KOPT-K1 (cell line): ENCODE data around the gene DEPDC5.

Source experiments
- H3K27ac ChIP-seq: fragments of 200-600 bp; sonication (generic); 2 replicates; pipeline ENCODE4 v1.5.1; 2016; ENCODE audit warnings: antibody characterized with exemption, mild to moderate bottlenecking, low read depth, low read length; ENCODE audit not compliant: poor library complexity, severe bottlenecking
- H3K36me3 ChIP-seq: fragments of 200-600 bp; sonication (generic); 2 replicates; pipeline ENCODE4 v1.5.1; 2017; ENCODE audit warnings: antibody characterized with exemption, mild to moderate bottlenecking, low read length, moderate library complexity; ENCODE audit not compliant: insufficient read depth
- H3K9me3 ChIP-seq: fragments of 200-600 bp; sonication (generic); 2 replicates; pipeline ENCODE4 v1.5.1; 2017; ENCODE audit warnings: antibody characterized with exemption, low read length, mild to moderate bottlenecking; ENCODE audit not compliant: insufficient read depth, poor library complexity, severe bottlenecking

Gene DEPDC5

GRCh38 chr22:31872209-31872608, 118.4 kb downstream of the DEPDC5 start:
- H3K36me3 ChIP-seq: peaks cover 78% of the 10 kb centered on the region
- H3K27ac ChIP-seq: no peak overlapping the region
- H3K9me3 ChIP-seq: no peaks in the 10 kb centered on the region

DNA sequence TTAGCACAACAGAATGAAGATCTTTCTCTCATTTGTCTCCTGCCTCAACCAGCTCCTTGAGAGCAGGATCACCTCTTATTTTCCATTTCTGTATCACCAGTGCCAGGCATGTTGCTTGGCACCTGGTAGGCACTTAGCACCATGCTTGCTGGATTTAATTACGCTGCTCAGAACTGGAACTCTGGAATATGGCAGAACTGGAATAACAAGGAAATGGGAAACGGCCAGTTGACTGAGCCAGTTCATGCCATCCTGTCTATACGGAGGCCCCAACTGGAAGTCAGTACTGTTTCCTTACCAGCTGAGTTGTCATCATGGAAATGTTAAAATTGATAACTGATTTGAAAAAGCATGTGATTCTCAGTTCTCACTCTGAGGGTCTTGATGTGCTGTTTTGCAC, 121.0 kb downstream of the DEPDC5 start:
- H3K36me3 ChIP-seq: peaks cover 68% of the 10 kb centered on the region
- H3K27ac ChIP-seq: no peak overlapping the region
- H3K9me3 ChIP-seq: no peaks in the 10 kb centered on the region

GRCh38 chr22:31876156-31876920, 122.5 kb downstream of the DEPDC5 start:
- Histone ChIP-seq H3K9me3 (no peaks in the 10 kb centered on the region), H3K27ac (no peak overlapping the region), H3K36me3 (peaks cover 60% of the 10 kb centered on the region)

- no peak overlapping the region for H3K27ac ChIP-seq
- H3K9me3 ChIP-seq: no peaks in the 10 kb centered on the region
- peaks cover 29% of the 10 kb centered on the region for H3K36me3 ChIP-seq
These were observed 125.8 kb downstream of the DEPDC5 start for GRCh38 chr22:31879585-31879984.

GRCh38 chr22:31881200-31881599, 127.4 kb downstream of the DEPDC5 start:
- peaks cover 20% of the 10 kb centered on the region for H3K36me3 ChIP-seq
- no peaks in the 10 kb centered on the region for H3K9me3 ChIP-seq
- no peak overlapping the region for H3K27ac ChIP-seq

DNA sequence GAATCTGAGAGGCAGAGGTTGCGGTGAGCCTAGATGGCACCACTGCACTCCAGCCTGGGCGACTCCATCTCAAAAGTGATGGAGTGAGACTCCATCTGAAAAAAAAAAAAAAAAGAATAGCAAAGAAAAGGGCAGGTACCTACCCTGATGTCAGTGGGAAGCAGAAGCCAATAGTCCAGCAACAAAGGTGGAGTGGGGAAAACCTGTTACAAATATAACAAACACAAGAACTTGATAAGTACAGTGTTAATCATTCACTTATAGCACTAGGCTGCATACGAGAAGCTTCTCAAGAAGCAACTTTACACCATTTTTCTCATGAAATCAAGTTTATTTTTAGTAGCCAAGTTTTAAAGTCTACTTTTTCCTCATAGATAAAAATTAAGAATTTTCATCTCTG, 128.0 kb downstream of the DEPDC5 start:
- H3K36me3 ChIP-seq: peaks cover 14% of the 10 kb centered on the region
- H3K27ac ChIP-seq: no peak overlapping the region
- H3K9me3 ChIP-seq: no peaks in the 10 kb centered on the region

- Histone ChIP-seq H3K27ac (no peak overlapping the region), H3K36me3 (peaks cover 12% of the 10 kb centered on the region), H3K9me3 (no peaks in the 10 kb centered on the region)
These were observed 129.2 kb downstream of the DEPDC5 start for GRCh38 chr22:31882971-31883370.

DNA sequence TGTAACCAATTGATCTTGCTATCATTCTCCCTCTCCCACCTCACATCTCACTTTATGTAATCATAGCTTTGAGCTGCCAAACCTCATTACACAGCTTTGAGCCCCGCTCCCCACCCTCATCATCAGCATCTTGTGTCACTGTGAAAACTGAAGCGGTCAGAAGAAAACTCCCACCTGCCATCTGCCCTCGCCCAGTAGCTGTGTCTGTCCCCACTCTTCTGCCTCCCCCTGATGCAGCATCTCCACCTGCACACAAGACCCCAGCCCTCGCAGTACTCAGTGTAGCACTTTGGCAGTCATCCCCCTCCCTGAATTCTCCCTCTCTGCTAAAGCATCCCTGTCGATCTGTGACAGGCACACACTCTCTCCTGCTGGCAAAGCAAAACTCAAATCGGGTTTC, 130.2 kb downstream of the DEPDC5 start:
- H3K9me3 ChIP-seq: no peaks in the 10 kb centered on the region
- no peak overlapping the region for H3K27ac ChIP-seq
- H3K36me3 ChIP-seq: peaks cover 16% of the 10 kb centered on the region

DNA sequence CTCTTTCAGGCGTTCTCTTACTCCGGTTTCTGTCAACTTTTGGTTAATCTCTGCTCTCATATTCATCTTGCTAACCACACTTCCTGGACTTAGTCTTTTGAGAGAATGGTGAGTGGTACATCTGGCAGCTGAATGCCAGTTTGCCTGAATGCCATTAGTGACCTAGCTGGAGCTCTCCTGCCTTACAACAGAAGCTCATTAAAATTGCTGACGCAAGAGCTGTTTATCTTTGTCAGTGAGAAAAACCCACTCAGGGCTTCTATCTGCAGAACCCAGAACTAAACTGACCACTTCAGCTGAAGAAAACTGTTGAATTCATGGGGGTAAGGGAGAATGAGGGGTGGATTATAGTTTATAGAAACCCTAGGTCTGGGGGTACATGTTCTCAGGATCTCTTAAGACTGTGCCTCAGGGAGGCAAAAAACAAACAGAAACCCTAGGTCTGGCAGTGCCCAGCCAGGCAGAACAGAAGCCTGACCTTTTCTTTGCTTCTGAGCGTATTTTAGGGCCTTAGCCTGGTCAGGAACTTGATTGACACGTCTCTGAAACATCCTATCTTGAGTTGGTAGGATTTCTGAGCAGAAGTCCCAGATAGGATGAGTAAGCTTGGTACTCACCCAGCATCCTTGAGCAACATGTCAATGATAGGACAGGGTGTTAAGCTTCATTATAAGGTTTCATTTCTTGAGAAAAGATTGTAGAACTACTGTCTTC, 137.7 kb downstream of the DEPDC5 start:
- no peak overlapping the region for H3K27ac ChIP-seq
- H3K9me3 ChIP-seq: no peaks in the 10 kb centered on the region
- H3K36me3 ChIP-seq: peaks cover 30% of the 10 kb centered on the region

DNA sequence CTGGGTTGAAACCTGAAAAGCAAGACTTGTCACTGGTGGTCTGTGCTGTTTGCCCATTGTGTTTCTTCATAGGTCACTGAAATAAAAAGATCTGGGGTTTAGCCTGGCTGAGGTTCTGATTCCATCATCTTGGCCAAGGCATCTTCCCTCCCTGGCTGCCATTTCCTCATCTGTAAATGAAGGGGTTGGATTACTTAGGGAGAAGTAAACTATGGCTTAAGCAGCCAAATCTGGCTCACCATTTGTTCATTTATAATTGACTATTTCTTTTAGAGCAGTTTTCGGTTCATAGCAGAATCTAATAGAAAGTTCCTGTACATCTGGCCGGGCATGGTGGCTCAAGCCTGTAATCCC, 138.2 kb downstream of the DEPDC5 start:
- peaks cover 35% of the 10 kb centered on the region for H3K36me3 ChIP-seq
- H3K9me3 ChIP-seq: no peaks in the 10 kb centered on the region
- H3K27ac ChIP-seq: no peak overlapping the region

GRCh38 chr22:31893460-31893859, 139.6 kb downstream of the DEPDC5 start:
- Histone ChIP-seq H3K27ac (no peak overlapping the region), H3K36me3 (peaks cover 49% of the 10 kb centered on the region), H3K9me3 (no peaks in the 10 kb centered on the region)

GRCh38 chr22:31895411-31896123, 141.7 kb downstream of the DEPDC5 start:
- Histone ChIP-seq H3K9me3 (no peaks in the 10 kb centered on the region), H3K27ac (no peak overlapping the region), H3K36me3 (peaks cover 46% of the 10 kb centered on the region)

GRCh38 chr22:31896472-31896871, 142.7 kb downstream of the DEPDC5 start:
- H3K27ac ChIP-seq: no peak overlapping the region
- no peaks in the 10 kb centered on the region for H3K9me3 ChIP-seq
- peaks cover 52% of the 10 kb centered on the region for H3K36me3 ChIP-seq

DNA sequence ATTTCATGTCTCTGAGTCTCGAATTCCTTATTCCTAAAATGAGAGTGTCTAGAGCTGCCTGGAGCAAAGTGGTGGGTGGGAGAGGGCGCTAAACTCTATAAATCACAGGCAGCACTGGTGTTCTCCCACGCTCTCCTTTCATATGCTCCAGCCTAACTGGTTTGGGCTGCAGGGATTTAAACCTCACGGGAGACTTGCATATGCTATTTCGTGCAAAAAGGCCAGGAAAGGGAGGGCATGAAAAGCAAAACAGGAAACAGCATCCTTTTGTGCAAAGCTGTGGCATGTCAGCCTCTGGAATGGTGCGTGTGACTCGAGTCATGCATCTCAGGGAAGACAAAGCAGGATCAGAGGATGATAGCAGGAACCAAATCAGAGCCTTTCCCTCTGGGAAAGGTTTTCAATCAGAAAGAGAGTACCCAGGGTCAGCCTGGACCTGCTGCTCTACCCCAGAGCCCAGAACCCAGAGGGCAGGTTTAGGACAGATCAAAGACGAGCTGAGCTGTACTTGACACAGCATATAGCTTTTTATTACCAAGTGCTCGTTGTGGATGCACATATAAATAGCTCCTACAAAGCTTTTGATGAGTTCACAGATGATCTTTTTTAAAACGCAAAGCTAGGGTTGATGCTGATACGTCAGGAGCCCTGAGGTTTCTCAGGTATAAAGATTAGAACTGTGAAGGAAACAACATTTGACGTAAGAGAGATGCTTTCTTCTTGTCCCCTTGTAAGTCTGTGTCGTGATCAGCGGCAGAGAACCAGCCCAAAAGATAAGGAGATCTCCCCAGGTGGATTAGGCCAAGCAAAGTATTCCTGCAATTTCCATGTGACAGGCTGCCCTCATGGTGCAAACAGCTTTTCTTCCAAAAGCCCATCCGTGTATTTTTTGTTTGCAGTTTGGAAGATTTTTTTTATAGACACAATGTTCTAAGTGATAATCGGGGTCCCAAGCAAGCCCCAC, 144.3 kb downstream of the DEPDC5 start:
- peaks cover 65% of the 10 kb centered on the region for H3K36me3 ChIP-seq
- no peaks in the 10 kb centered on the region for H3K9me3 ChIP-seq
- no peak overlapping the region for H3K27ac ChIP-seq
